Sigmoid colon (tissue), 3 donors: Measurements from ENCODE around the gene SRP68.

Source experiments
- CTCF ChIP-seq, 4 experiments: fragments of 450-650 bp in 3 of 4; fragments of 200-600 bp in 1 of 4; IDR thresholded peaks; one replicate each; pipeline ENCODE4 v1.5.1; 2016 to 2019; ENCODE audit warnings: antibody characterized with exemption in 4 of 4, mild to moderate bottlenecking in 3 of 4, moderate library complexity in 2 of 4
- POLR2A ChIP-seq, 2 donors: fragments of 450-650 bp; IDR thresholded peaks; one replicate each; pipeline ENCODE4 v1.6.1; 2016; ENCODE audit warnings: antibody characterized with exemption in 2 of 2, mild to moderate bottlenecking in 2 of 2, moderate library complexity in 2 of 2

- no peak for TF ChIP-seq CTCF (IDR thresholded peaks at IDR 0.05)
- no peak for TF ChIP-seq POLR2A (IDR thresholded peaks at IDR 0.05)
These were observed 58.9 kb downstream of the SRP68 start for GRCh38 chr17:76013377-76013932.
